HL-60 (cell line): Measurements from ENCODE around the gene GRID2.

Source experiments
- DNase-seq, 2 experiments: peaks; one replicate each; pipeline ENCODE4 v3.0.0-alpha.2; 2010 to 2020; ENCODE audit warnings: low read depth in 1 of 2, low spot score in 1 of 2
- H3K27ac ChIP-seq: fragments of 250-450 bp; sonication (Bioruptor Pico); replicated peaks from 2 replicates; pipeline ENCODE4 v1.5.1; 2020; ENCODE audit warnings: mild to moderate bottlenecking, moderate library complexity
- H3K27me3 ChIP-seq: fragments of 250-450 bp; sonication (Bioruptor Pico); 2 replicates; pipeline ENCODE4 v1.5.1; 2021; ENCODE audit warnings: mild to moderate bottlenecking, moderate library complexity; ENCODE audit not compliant: insufficient read depth, poor library complexity, severe bottlenecking
- H3K4me3 ChIP-seq: replicated peaks from 2 replicates; pipeline ENCODE4 v1.5.1; 2011; ENCODE audit warnings: mild to moderate bottlenecking, control low read depth, low read length; ENCODE audit not compliant: insufficient read depth
- CTCF ChIP-seq: IDR thresholded peaks from one replicate; pipeline ENCODE4 v1.5.1; 2011; ENCODE audit warnings: low read length, control low read depth, inconsistent platforms; ENCODE audit not compliant: insufficient read depth
- GABPA ChIP-seq: IDR thresholded peaks from 2 replicates; pipeline ENCODE4 v1.6.1; 2012; ENCODE audit warnings: low read depth
- POLR2AphosphoS5 ChIP-seq: IDR thresholded peaks from 2 replicates; pipeline ENCODE4 v1.6.1; 2012; ENCODE audit warnings: low read depth
- REST ChIP-seq: IDR thresholded peaks from 2 replicates; pipeline ENCODE4 v1.6.1; 2012; ENCODE audit warnings: low read depth; ENCODE audit not compliant: insufficient replicate concordance
- SPI1 ChIP-seq: IDR thresholded peaks from 2 replicates; pipeline ENCODE4 v1.6.1; 2012; ENCODE audit warnings: low read depth, mild to moderate bottlenecking, borderline replicate concordance

Gene GRID2

GRCh38 chr4:93216646-93217045 lies 912.9 kb downstream of the GRID2 start:
- no peak for TF ChIP-seq REST
- no peak for TF ChIP-seq GABPA
- TF ChIP-seq CTCF: no peak
- TF ChIP-seq POLR2AphosphoS5: no peak
- no peak for TF ChIP-seq SPI1
- Histone ChIP-seq H3K4me3 (no peak overlapping the region), H3K27me3 (no peaks in the 10 kb centered on the region), H3K27ac (no peak overlapping the region)
- DNase-seq: no peak

- Histone ChIP-seq H3K4me3 (no peak overlapping the region), H3K27me3 (no peaks in the 10 kb centered on the region), H3K27ac (no peak overlapping the region)
- no peak for TF ChIP-seq SPI1
- no peak for TF ChIP-seq POLR2AphosphoS5
- TF ChIP-seq CTCF: no peak
- TF ChIP-seq GABPA: no peak
- TF ChIP-seq REST: no peak
- DNase-seq: no peak
Observed at GRCh38 chr4:93217431-93217830, 913.7 kb downstream of the GRID2 start.

GRCh38 chr4:93221771-93222170 lies 918.0 kb downstream of the GRID2 start:
- DNase-seq: no peak
- TF ChIP-seq SPI1: no peak
- no peak for TF ChIP-seq REST
- no peak for TF ChIP-seq CTCF
- no peak for TF ChIP-seq POLR2AphosphoS5
- TF ChIP-seq GABPA: no peak
- Histone ChIP-seq H3K27me3 (no peaks in the 10 kb centered on the region), H3K4me3 (no peak overlapping the region), H3K27ac (no peak overlapping the region)
